Measurements from ENCODE around the gene CTNND2. TPM values are rescaled to one million over a fixed set of nuclear protein-coding genes. Genes with fewer than 3 reads are reported as not detected.
A peak's percentile ranks its signal among the peaks of the same experiment; 100 is the strongest.
"Not testable (repeated sequence)": the region's sequence is repeated elsewhere in the genome, so short reads cannot be mapped to it uniquely, and the experiment has no call there.

CTNND2 gene
- total RNA-seq, 1 experiment from 2014 or later, result not detected

- no TSS peak for BruUV-seq (replicated peaks)
- no peak overlapping the region for H3K27ac ChIP-seq (ENCODE audit: low read depth, low read length, poor library complexity, severe bottlenecking)
- POLR2A ChIA-PET (ENCODE audit: low non-redundant PET), result no interaction called here
- no peaks in the 10 kb centered on the region for H3K27me3 ChIP-seq (replicated peaks; ENCODE audit: insufficient read depth, low read depth, low read length, poor library complexity)
- peaks cover 4% of the 10 kb centered on the region for H3K9me3 ChIP-seq (ENCODE audit: low read depth, low read length, poor library complexity, severe bottlenecking)
- intact Hi-C loops (cut with micrococcal nuclease; ENCODE audit: unreplicated experiment), result no loop called here
- CTCF ChIA-PET, result no interaction called here
- no peaks in the 10 kb centered on the region for H3K36me3 ChIP-seq (ENCODE audit: insufficient read depth, low read length, poor library complexity, severe bottlenecking)
- no peak overlapping the region for H3K4me3 ChIP-seq (ENCODE audit: low read depth, low read length, poor library complexity, severe bottlenecking)
- H3K4me1 ChIP-seq (ENCODE audit: insufficient read depth, low read length, poor library complexity, severe bottlenecking), result no peaks in the 10 kb centered on the region
- peak; percentile 1 for DNase-seq (ENCODE audit: low spot score)
- no peak for TF ChIP-seq EZH2 (IDR thresholded peaks at IDR 0.05; ENCODE audit: borderline replicate concordance, low read depth, low read length, poor library complexity, severe bottlenecking)
- no peak; the same call in 1 of the 2 replicates for TF ChIP-seq CTCF (conservative IDR thresholded peaks at IDR 0.05; ENCODE audit: low read depth, low read length)
These were observed 284.8 kb downstream of the CTNND2 start for GRCh38 chr5:11619339-11620024.

- H3K4me3 ChIP-seq (ENCODE audit: low read depth, low read length, poor library complexity, severe bottlenecking), result no peak overlapping the region
- H3K9me3 ChIP-seq (ENCODE audit: low read depth, low read length, poor library complexity, severe bottlenecking), result peaks cover 4% of the 10 kb centered on the region
- TF ChIP-seq EZH2 (IDR thresholded peaks at IDR 0.05; ENCODE audit: borderline replicate concordance, low read depth, low read length, poor library complexity, severe bottlenecking), result no peak
- no peak for TF ChIP-seq CTCF (conservative IDR thresholded peaks at IDR 0.05; ENCODE audit: low read depth, low read length)
- no peaks in the 10 kb centered on the region for H3K27me3 ChIP-seq (replicated peaks; ENCODE audit: insufficient read depth, low read depth, low read length, poor library complexity)
- no peaks in the 10 kb centered on the region for H3K36me3 ChIP-seq (ENCODE audit: insufficient read depth, low read length, poor library complexity, severe bottlenecking)
- no peaks in the 10 kb centered on the region for H3K4me1 ChIP-seq (ENCODE audit: insufficient read depth, low read length, poor library complexity, severe bottlenecking)
- POLR2A ChIA-PET (ENCODE audit: low non-redundant PET), result no interaction called here
- H3K27ac ChIP-seq (ENCODE audit: low read depth, low read length, poor library complexity, severe bottlenecking), result no peak overlapping the region
- no TSS peak for BruUV-seq (replicated peaks)
- intact Hi-C loops (cut with micrococcal nuclease; ENCODE audit: unreplicated experiment), result no loop called here
- no peak for DNase-seq (ENCODE audit: low spot score)
- CTCF ChIA-PET, result no interaction called here
These were observed 287.2 kb downstream of the CTNND2 start for GRCh38 chr5:11617080-11617479.

GRCh38 chr5:11616624-11617023, 287.6 kb downstream of the CTNND2 start:
- DNase-seq (ENCODE audit: low spot score); H3K9me3 ChIP-seq (ENCODE audit: low read depth, low read length, poor library complexity, severe bottlenecking); H3K27ac ChIP-seq (ENCODE audit: low read depth, low read length, poor library complexity, severe bottlenecking); POLR2A ChIA-PET (ENCODE audit: low non-redundant PET); H3K4me3 ChIP-seq (ENCODE audit: low read depth, low read length, poor library complexity, severe bottlenecking); BruUV-seq (replicated peaks); H3K4me1 ChIP-seq (ENCODE audit: insufficient read depth, low read length, poor library complexity, severe bottlenecking); H3K27me3 ChIP-seq (replicated peaks; ENCODE audit: insufficient read depth, low read depth, low read length, poor library complexity); H3K36me3 ChIP-seq (ENCODE audit: insufficient read depth, low read length, poor library complexity, severe bottlenecking); intact Hi-C loops (cut with micrococcal nuclease; ENCODE audit: unreplicated experiment); CTCF ChIA-PET: not testable (repeated sequence)

GRCh38 chr5:11611011-11611410, 293.2 kb downstream of the CTNND2 start:
- no peaks in the 10 kb centered on the region for H3K36me3 ChIP-seq (ENCODE audit: insufficient read depth, low read length, poor library complexity, severe bottlenecking)
- ChIA-PET CTCF (no interaction called here), POLR2A (ENCODE audit: low non-redundant PET) (no interaction called here)
- no peak for DNase-seq (ENCODE audit: low spot score)
- H3K4me1 ChIP-seq (ENCODE audit: insufficient read depth, low read length, poor library complexity, severe bottlenecking), result no peaks in the 10 kb centered on the region
- BruUV-seq (replicated peaks), result no TSS peak
- peaks cover 3% of the 10 kb centered on the region for H3K9me3 ChIP-seq (ENCODE audit: low read depth, low read length, poor library complexity, severe bottlenecking)
- intact Hi-C loops (cut with micrococcal nuclease; ENCODE audit: unreplicated experiment), result no loop called here
- H3K4me3 ChIP-seq (ENCODE audit: low read depth, low read length, poor library complexity, severe bottlenecking), result no peak overlapping the region
- TF ChIP-seq CTCF (conservative IDR thresholded peaks at IDR 0.05; ENCODE audit: low read depth, low read length), result no peak
- TF ChIP-seq EZH2 (IDR thresholded peaks at IDR 0.05; ENCODE audit: borderline replicate concordance, low read depth, low read length, poor library complexity, severe bottlenecking), result no peak
- no peaks in the 10 kb centered on the region for H3K27me3 ChIP-seq (replicated peaks; ENCODE audit: insufficient read depth, low read depth, low read length, poor library complexity)
- H3K27ac ChIP-seq (ENCODE audit: low read depth, low read length, poor library complexity, severe bottlenecking), result no peak overlapping the region

Data from A673 (cell line).